Measurements from ENCODE around the gene PMEPA1.

The PMEPA1 gene

GRCh38 chr20:57699395-57699794 lies 10.4 kb downstream of the PMEPA1 start:
- TF ChIP-seq POLR2A (IDR thresholded peaks at IDR 0.05; ENCODE audit: low read length), result no peak
- no peak for TF ChIP-seq GATA1 (IDR thresholded peaks at IDR 0.05; ENCODE audit: low read depth, low read length)
- no peak for DNase-seq

- TF ChIP-seq POLR2A (IDR thresholded peaks at IDR 0.05; ENCODE audit: low read length) (no peak), GATA1 (IDR thresholded peaks at IDR 0.05; ENCODE audit: low read depth, low read length) (no peak)
- DNase-seq, result no peak
These were observed 10.9 kb downstream of the PMEPA1 start for GRCh38 chr20:57698867-57699275.

GRCh38 chr20:57698116-57698866 lies 11.5 kb downstream of the PMEPA1 start:
- peak in 1 of 2 experiments; percentile 3 for DNase-seq
- TF ChIP-seq GATA1 (IDR thresholded peaks at IDR 0.05; ENCODE audit: low read depth, low read length), result no peak
- no peak for TF ChIP-seq POLR2A (IDR thresholded peaks at IDR 0.05; ENCODE audit: low read length)

GRCh38 chr20:57697543-57697942 lies 12.3 kb downstream of the PMEPA1 start:
- TF ChIP-seq GATA1 (IDR thresholded peaks at IDR 0.05; ENCODE audit: low read depth, low read length) (no peak), POLR2A (IDR thresholded peaks at IDR 0.05; ENCODE audit: low read length) (no peak)
- DNase-seq, result no peak

- TF ChIP-seq POLR2A (IDR thresholded peaks at IDR 0.05; ENCODE audit: low read length) (no peak), GATA1 (IDR thresholded peaks at IDR 0.05; ENCODE audit: low read depth, low read length) (no peak)
- no peak for DNase-seq
These were observed 13.3 kb downstream of the PMEPA1 start for GRCh38 chr20:57696401-57696961.

GRCh38 chr20:57695940-57696339 lies 13.9 kb downstream of the PMEPA1 start:
- TF ChIP-seq GATA1 (IDR thresholded peaks at IDR 0.05; ENCODE audit: low read depth, low read length), result no peak
- no peak for TF ChIP-seq POLR2A (IDR thresholded peaks at IDR 0.05; ENCODE audit: low read length)
- no peak for DNase-seq

GRCh38 chr20:57695012-57695411 lies 14.8 kb downstream of the PMEPA1 start:
- TF ChIP-seq POLR2A (IDR thresholded peaks at IDR 0.05; ENCODE audit: low read length), result no peak
- TF ChIP-seq GATA1 (IDR thresholded peaks at IDR 0.05; ENCODE audit: low read depth, low read length), result no peak
- no peak for DNase-seq

- no peak for DNase-seq
- TF ChIP-seq POLR2A (IDR thresholded peaks at IDR 0.05; ENCODE audit: low read length) (no peak), GATA1 (IDR thresholded peaks at IDR 0.05; ENCODE audit: low read depth, low read length) (no peak)
These were observed 15.3 kb downstream of the PMEPA1 start for GRCh38 chr20:57694481-57694880.

- DNase-seq, result no peak
- TF ChIP-seq POLR2A (IDR thresholded peaks at IDR 0.05; ENCODE audit: low read length) (no peak), GATA1 (IDR thresholded peaks at IDR 0.05; ENCODE audit: low read depth, low read length) (no peak)
These were observed 16.0 kb downstream of the PMEPA1 start for GRCh38 chr20:57693670-57694329.

- DNase-seq, result no peak
- TF ChIP-seq POLR2A (IDR thresholded peaks at IDR 0.05; ENCODE audit: low read length) (no peak), GATA1 (IDR thresholded peaks at IDR 0.05; ENCODE audit: low read depth, low read length) (no peak)
These were observed 16.7 kb downstream of the PMEPA1 start for GRCh38 chr20:57693002-57693582.

GRCh38 chr20:57692393-57692792 lies 17.4 kb downstream of the PMEPA1 start:
- TF ChIP-seq GATA1 (IDR thresholded peaks at IDR 0.05; ENCODE audit: low read depth, low read length) (no peak), POLR2A (IDR thresholded peaks at IDR 0.05; ENCODE audit: low read length) (no peak)
- DNase-seq, result no peak

GRCh38 chr20:57691699-57692098 lies 18.1 kb downstream of the PMEPA1 start:
- DNase-seq, result no peak
- TF ChIP-seq GATA1 (IDR thresholded peaks at IDR 0.05; ENCODE audit: low read depth, low read length) (no peak), POLR2A (IDR thresholded peaks at IDR 0.05; ENCODE audit: low read length) (no peak)

GRCh38 chr20:57690525-57690924 lies 19.3 kb downstream of the PMEPA1 start:
- DNase-seq, result no peak
- TF ChIP-seq POLR2A (IDR thresholded peaks at IDR 0.05; ENCODE audit: low read length), result no peak
- TF ChIP-seq GATA1 (IDR thresholded peaks at IDR 0.05; ENCODE audit: low read depth, low read length), result no peak

GRCh38 chr20:57689745-57690481 lies 19.9 kb downstream of the PMEPA1 start:
- no peak for DNase-seq
- TF ChIP-seq GATA1 (IDR thresholded peaks at IDR 0.05; ENCODE audit: low read depth, low read length) (no peak), POLR2A (IDR thresholded peaks at IDR 0.05; ENCODE audit: low read length) (no peak)

Data from erythroblast (primary cell).